Fibroblast of the aortic adventitia (primary cell): ENCODE measurements around the gene MORF4L1. TPM values are rescaled to one million over a fixed set of nuclear protein-coding genes. Genes with fewer than 3 reads are reported as not detected.
"Not testable (repeated sequence)": the region's sequence is repeated elsewhere in the genome, so short reads cannot be mapped to it uniquely, and the experiment has no call there.

Experiments used
- DNase-seq: peaks from one replicate; pipeline ENCODE4 v3.0.0-alpha.2; 2010; ENCODE audit warnings: low read depth
- H3K4me3 ChIP-seq: 2 replicates; pipeline ENCODE4 v1.5.1; 2011; ENCODE audit warnings: low read depth, mild to moderate bottlenecking, control low read depth, low read length, moderate library complexity
- CTCF ChIP-seq: IDR thresholded peaks from 2 replicates; pipeline ENCODE4 v1.5.1; 2011; ENCODE audit warnings: mild to moderate bottlenecking, low read length, control low read depth, inconsistent platforms; ENCODE audit not compliant: insufficient read depth
- total RNA-seq: library from RNA; depleted of rRNA; stranded (reverse); fragments of >200 nt; gene quantifications from 2 replicates; pipeline ENCODE4 v1.2.3, GENCODE V29; 2012; ENCODE audit warnings: low replicate concordance

Gene MORF4L1
- total RNA-seq, 1 donor = 447 TPM

- DNase-seq = no peak
- H3K4me3 ChIP-seq = no peak overlapping the region
- TF ChIP-seq CTCF = no peak
These were observed 5.9 kb upstream of the MORF4L1 start for GRCh38 chr15:78866803-78867202.

- no peak for DNase-seq
- no peak for TF ChIP-seq CTCF
These were observed 4.3 kb upstream of the MORF4L1 start for GRCh38 chr15:78868366-78868765.

GRCh38 chr15:78871483-78872127, 1.1 kb upstream of the MORF4L1 start:
- DNase-seq, H3K4me3 ChIP-seq: not testable (repeated sequence)

More at GRCh38 chr15:78868366-78868765, 4.3 kb upstream of the MORF4L1 start:
- no peak overlapping the region for H3K4me3 ChIP-seq

- TF ChIP-seq CTCF = peak; percentile 50
- H3K4me3 ChIP-seq = peak overlapping the region; percentile 99
- peak; percentile 86 for DNase-seq
These were observed 492 bp downstream of the MORF4L1 start for GRCh38 chr15:78872972-78873792.

- no peak for TF ChIP-seq CTCF
- H3K4me3 ChIP-seq = peak overlapping the region; percentile 99
- DNase-seq = no peak
These were observed 1.4 kb downstream of the MORF4L1 start for GRCh38 chr15:78873793-78874765.

GRCh38 chr15:78875107-78875914, 2.6 kb downstream of the MORF4L1 start:
- peak overlapping the region; percentile 99 for H3K4me3 ChIP-seq
- no peak for DNase-seq

GRCh38 chr15:78876954-78877353, 4.3 kb downstream of the MORF4L1 start:
- not testable (repeated sequence) for H3K4me3 ChIP-seq, DNase-seq

More at GRCh38 chr15:78875107-78875914, 2.6 kb downstream of the MORF4L1 start:
- no peak for TF ChIP-seq CTCF
